HG03439 (cell line): ENCODE data around the gene ERC1.

ENCODE experiments used
- ATAC-seq: cut with Tn5 transposase; IDR thresholded peaks from one replicate; pipeline ENCODE4 v1.9.1; 2021; ENCODE audit warnings: mild to moderate bottlenecking, moderate library complexity; ENCODE audit not compliant: unreplicated experiment

ERC1 gene

DNA sequence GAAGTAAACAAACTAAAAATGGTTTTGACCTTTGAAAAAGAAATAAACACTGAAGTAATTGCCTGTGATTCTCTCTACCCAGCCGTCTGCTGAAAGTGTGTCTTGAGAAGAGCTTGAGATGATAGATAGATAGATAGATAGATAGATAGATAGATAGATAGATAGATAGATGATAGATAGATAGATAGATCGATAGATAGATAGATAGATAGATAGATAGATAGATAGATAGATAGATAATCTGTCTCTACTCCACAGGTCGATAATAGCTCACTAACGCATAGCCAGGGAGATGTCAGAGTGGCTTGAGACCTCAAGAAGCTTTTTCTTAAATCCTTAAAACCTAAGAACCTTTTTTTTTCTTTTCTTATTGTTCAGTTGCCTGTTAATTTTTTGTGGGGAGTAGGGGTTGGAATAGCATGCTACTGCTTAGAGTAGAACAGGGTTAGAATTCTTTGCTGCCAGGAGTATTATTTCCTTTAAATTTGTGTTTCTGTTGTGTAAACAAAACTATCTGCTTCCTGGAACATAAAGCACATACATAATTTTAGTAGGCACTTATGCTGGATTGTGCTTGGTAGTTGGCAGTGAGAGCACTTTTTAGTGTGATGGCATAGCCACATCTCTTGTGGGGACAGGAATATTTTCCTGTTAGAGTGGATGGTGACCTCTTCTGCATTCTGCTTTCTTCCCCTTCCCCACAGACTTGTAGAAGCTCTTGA lies 433.8 kb downstream of the ERC1 start:
- ATAC-seq: no peak

DNA sequence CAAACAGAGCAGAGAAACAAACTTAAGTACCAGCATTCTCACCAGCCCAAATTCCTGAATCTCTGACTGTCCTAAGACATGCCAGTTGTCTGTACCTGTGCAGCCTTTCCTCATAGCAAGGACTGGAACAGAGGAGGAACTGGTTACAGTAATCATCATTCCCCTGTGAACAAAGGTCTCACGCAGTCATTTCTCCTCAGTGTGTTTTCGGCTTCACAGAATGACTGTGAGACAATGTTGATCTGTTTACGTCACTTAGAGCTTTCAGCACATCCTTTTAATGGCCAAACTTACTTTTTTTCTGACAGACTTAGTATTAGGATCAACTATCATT lies 434.3 kb downstream of the ERC1 start:
- ATAC-seq: no peak

DNA sequence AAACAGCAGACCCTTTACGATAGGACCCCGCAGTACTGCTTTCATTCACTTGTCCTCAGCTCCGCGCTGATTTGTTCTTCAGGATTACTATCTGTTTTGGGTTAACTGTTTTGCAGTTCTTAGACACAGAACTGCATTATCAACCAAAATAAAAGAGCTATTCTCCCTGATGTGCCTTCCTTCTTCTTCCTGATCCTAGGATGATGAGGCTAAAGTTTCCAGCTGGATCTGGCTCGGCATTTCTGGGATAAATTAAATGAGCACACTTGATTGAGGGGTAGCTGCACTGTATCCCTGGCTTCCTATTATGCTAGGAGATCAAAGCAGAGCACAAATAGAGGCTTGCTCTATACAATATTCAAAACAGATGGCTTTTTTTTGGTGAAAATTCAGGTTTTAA lies 437.6 kb downstream of the ERC1 start:
- ATAC-seq: no peak

DNA sequence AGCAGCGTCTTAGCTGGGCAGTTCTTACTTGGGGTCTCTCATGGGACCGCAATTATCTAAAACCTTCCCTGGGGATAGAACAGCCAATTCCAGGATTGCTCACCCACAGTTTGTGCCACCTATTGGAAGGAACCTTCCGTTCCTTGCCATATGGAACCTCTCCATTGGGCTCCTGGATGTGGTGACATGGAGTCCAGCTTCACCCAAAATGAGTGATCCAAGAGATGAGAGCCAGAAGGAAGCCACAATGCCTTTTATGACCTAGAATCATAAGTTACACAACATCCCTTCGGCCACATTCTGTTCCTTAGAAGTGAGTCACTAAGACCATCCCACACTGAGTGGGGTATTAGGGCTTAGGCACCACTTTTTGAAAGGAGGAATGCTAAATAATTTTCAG lies 439.0 kb downstream of the ERC1 start:
- no peak for ATAC-seq

DNA sequence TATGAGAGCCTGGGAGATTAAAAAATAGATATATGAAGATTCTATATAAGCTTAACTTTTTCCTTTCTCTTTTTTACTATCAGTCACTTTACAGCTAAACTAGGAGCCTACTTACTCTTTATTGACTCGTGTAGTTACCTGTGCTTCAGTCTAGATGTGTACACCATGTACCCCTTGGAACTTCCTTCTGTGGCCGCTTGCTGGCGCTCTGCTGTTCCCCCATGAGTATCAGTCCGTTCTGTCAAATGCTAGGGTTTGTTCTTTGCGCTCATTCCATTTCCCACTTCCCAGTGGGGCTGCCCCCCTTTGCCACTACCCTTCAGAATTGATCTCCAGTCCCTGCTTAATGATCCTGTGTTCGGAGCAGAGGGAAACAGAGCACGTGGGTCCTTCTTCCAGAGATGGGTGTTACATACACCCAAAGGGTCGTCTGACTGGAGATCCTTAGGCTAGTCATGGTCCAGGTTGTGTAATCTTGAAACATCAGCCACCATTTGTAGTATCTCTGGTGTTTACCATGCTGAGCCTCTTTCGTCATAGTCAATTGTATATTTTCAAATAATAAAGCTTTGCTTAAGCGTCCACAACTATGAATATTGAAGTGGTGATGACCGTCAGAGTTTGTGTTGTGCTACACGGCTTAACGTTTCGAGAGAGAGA lies 443.4 kb downstream of the ERC1 start:
- no peak for ATAC-seq

DNA sequence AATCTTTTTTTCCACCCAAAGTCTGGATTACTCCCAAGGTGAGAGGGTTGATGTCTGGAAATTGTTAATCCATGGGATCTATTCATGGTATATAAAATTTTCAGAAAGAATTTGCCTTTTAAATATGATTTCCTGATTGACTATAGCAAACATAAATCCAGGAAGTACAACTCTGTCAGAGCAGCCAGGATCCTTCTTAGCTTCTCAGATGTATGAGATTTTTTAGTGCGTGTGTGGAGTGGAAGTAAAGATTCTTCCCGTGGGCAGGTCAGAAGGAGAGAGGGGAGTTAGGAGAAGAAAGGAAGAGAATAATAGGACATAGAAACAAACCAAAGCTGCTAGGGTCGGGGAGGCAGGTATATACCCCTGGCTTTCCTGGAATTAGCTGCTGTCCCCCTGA lies 444.0 kb downstream of the ERC1 start:
- ATAC-seq: no peak

DNA sequence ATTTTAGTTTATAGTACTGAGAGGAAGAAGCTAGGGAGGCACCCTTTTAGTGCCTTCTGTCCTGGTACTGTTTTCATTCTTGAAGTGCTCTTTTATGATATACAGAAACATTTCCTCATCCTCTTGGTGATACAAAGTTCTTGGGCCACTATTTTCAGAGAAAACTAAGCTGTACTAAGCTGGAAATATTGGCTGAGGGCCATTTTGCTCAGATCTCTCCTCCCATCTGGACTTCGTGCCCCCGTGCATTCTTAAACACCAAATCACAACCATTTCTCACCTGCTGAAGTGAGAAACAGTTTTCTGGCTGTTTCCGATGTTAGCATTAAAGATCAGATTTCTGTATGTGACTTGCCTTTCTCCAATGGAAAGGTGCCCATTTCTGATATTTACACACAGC lies 444.4 kb downstream of the ERC1 start:
- ATAC-seq: no peak

DNA sequence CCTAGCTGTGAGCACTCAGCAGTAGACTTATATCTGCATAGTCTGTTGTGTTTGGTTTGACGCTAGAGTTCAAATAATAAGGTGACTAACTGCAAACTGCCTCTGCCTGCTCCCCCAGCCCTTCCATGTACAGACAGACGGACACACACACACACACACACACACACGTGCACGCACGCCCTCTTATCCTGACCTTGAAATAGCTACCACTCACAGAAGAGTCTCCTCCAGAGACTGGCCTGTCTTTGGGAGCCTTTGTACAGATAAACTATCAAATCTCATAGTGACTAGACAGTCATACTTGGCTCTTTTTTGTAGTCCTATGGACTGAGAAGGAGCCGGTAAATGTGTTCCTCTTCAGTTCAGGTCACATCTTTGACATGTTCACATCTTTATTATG lies 445.0 kb downstream of the ERC1 start:
- ATAC-seq: no peak

DNA sequence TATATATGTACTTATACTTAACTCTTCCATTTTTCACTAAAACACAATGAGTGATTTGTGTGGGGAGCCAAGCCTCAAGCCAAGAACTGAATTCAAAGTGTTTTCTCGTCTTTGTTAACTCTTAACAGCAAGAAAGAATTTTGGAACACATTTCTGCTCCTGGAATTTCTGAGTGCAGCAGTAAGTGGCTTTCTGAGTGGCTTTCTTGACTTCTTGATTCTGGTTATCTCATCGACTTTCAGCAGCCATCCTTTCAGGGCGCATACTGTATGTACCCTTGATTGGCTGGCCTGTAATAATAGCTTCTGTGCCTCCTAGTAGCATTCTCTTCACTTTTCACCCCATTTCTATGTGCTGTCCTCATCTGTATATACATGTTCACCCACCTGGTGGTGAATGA lies 446.0 kb downstream of the ERC1 start:
- ATAC-seq: no peak

DNA sequence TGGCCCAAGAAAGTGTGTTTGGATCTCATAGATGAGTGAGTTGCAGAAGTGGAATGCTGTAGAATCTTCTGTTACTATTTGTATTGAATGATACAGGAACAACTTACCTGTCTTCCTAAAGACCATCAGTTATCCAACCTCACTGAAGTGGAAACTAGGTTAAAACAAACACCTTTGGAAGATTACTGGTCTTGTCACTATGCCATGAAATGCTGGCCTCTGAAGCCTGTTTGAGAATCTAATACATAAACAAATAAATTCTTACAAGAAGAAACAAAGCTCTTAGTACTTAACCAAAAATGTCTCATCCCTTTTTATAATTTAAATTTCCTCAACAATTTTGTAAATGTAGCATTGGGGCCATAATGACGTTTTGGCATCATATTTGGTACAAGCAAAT lies 448.2 kb downstream of the ERC1 start:
- no peak for ATAC-seq

DNA sequence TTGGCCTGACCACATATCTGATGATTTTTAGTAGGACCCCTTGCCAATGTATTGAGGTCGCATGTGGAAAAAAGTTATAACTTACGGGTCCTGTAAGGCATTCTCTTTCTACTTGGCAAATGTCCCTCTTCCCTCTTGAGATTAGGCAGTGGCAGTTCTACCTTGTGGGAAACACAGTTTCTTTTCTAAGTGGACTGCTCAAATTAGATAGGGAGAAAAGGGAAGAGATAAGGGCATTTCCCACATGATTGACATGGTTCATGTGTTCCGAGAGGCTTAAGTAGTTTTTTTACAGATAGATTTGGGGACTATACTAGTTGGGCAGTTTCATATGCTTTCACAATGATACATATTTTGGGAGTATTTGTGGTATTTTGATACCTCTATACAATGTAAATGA lies 448.7 kb downstream of the ERC1 start:
- no peak for ATAC-seq

DNA sequence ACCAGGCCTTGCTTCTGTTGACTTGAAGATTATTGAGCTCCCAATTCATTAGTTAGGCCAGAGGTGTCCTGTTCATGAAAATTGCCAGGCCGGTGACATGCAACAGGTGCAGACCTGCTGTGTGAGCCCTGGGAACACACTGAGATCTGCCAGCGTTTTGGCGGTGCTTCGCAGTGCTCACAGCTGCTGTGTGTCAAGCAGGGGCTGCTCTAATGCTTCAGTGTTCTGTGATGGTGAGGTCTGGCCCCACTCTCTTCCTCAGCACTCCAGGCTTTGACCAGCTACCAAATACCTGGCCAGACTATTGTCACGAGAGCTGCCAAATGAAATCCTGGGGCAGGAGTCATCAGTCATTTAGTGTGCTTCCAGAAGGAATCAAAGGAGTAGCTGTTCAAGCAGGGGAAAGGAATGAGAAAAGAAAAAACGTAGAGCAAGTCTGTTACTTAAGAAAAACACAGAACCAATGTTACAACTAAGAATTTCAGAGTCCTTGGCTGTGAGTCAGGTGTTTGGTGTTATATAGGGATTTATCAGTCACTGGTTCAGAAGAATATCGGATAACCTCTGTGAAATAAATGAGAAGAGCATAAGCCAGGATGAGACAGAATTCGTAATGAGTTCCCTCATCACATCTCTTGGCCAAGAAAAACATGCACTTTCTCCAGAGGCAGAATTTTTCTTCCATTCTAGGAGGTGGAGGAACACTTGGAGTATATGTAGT lies 452.6 kb downstream of the ERC1 start:
- ATAC-seq: no peak

DNA sequence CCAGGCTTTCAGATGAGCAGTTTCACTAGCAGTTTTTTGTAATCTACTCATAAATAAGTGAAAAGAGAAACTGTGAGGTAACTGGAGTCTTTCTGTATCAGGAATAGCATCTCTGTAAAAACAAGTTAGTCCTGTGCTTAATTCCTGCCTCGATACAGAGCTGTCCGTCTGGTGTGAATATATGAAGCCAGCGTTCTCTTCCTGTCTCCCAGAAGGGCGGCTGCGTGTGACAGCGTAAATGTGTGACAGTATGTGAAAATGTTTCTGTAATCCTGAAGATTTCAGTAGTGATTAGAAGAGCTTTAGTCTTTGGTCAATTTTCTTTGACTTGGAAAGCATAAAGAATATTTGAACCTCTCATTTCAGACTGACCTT lies 453.1 kb downstream of the ERC1 start:
- no peak for ATAC-seq

DNA sequence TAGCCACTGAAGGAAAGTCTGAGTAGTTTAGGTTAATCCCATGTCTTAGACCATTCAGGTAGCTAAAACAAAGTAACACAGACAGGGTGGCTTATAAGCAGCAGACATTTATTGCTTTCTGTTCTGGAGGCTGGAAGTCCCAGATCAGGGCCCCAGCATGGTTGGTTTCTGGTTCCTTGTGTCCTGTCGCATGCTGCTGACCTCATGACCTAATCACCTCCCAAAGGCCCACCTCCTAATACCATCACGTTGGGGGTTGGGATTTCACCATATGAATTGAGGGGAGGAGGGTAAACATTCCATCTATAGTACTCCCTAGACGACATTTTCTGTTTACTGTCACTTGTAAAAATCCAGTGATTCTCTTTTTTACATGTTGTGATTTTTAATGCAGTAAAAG lies 454.8 kb downstream of the ERC1 start:
- no peak for ATAC-seq

DNA sequence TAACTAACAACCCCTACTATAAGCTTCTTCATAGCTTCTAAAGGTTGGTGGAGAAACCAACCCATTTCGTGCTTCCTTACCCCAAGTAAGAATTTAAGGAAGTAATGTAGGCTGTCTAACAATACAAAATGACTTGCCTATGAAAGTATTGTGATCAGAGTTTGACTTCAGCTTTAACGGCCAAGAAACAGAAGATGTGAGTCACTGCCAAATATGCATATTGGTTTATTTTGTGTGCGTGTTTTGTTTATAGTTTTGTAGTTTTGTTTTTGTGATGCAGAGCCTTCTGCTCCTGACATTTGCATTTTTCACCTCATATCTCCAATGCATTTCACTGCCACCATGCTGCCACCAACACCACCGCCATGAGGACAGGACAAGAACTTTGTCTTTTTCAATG lies 457.3 kb downstream of the ERC1 start:
- no peak for ATAC-seq

DNA sequence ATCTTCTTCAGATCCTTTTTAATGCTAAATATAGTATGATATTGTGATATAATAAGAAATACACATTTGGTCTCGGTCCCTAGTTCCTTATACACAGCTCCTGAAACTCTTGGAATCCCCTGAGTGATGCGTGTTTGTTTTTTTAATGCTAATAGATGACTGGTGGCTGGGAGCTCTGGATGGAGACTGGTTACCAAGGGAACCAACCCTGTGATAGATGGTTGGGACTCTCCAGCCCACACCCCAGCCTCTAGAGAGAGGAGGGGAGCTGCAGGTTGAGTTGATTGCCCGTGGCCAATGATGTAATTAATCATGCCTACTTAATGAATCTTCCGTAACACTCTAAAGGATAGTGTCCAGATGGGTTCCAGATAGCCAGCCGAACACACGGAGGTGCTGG lies 462.8 kb downstream of the ERC1 start:
- ATAC-seq: no peak

DNA sequence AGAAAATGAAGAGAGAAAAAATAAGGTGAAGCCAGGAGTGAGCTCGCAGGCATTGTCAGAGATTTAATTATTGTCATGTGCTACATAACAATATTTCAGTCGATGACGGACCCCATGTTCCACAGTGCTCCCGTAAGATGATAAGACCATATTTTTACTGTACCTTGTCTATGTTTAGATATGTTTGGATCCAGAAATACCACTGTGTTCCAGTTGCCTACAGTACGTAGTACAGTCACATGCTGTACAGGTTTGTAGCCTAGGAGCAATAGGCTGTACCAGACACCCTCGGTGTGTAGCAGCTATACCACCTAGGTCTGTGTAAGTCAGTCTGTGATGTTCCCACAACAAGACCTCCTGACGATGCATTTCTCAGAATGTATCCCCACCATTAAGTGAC lies 465.9 kb downstream of the ERC1 start:
- no peak for ATAC-seq

DNA sequence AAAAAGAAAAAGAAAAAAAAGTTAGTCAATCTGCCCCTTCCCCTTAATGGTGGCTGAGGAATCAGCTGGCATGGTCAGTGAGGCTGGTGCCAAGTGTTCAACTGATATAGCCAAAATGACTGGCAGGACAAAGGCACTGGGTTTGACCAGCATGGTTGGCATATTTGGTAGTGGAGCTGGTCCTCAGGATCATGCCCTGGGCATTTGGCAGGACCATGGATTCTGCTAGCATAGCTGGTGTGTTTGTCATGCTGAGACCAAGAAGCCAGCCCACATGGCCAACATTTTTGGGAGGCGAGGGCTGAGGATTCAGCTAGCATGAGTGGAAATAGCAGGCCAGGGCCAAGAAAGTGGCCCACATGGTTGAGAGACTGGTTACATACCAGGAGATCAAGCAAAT lies 466.9 kb downstream of the ERC1 start:
- no peak for ATAC-seq

DNA sequence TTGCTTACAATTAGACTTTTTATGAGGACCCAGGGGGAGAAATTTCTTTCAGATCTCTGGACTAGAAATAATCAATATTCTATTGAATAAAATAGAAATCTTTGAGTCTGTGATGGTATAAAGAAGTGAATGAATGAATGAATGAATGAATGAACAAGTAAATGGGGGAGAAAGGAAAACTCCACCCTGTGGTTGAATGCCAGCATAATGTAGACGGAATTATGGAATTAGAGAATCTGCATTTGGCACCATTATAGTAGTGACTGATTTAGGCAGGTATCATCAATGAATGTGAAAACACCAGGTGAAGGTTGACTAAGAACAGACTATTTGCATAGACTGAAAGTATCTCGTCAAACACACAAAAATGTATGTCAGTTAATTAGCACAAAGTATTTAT lies 468.3 kb downstream of the ERC1 start:
- no peak for ATAC-seq

DNA sequence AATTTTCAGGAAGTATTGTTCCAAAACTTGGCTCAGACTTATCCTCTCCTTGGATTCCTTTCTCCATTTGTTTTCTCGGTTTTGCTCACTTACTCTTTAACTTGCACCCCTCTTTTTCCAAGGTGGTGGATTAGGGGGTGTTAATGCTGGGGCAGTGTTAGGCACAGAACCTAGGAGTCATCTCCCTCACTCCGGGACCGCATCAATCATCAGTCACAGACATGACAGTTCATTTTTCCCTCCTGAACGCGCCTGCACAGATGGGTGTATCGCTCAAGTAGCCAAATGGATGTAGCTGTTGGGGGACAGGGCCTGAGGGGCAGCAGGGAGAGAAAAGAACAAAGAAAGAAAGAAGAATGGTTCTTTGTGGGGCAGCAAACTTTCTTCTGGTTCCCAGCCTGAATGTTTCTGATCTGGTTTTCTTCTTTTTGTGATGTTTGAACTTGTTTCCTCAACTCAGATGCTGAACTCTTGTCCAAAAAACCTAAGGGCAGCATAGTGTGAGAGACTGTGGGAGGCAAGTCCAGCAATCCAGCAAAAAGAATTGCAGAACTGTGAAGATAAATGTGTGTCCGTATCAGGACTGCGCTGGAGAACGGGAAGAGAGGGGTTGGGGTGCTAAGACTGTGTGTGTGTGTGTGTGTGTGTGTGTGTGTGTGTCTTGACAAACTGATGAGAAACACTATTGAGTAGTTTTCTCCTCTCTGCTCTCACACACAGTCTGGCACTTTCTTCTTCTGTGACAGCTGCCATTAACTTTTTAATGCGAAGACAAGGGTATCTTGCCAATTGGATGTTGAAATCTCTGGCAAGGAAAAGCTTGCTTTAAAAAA lies 472.3 kb downstream of the ERC1 start:
- ATAC-seq: no peak

DNA sequence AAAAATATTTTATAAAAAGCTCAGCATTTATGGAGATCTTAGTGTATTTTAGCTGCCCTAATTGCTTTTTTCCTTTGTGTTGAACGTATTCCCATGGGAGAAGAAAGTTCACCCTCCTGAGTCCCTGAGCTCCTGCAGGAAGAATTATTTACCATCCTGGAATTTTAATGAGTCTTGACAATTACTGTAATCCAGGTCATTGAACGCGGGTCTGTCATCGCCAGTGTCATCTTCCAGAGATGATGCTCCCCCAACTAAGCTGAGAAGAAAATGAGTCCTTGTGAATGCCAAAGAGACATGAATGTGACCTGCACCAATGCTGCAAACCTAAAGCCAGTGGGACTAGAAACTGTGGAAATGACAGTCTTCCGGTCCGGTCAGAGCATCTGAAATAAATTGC lies 473.9 kb downstream of the ERC1 start:
- ATAC-seq: no peak

DNA sequence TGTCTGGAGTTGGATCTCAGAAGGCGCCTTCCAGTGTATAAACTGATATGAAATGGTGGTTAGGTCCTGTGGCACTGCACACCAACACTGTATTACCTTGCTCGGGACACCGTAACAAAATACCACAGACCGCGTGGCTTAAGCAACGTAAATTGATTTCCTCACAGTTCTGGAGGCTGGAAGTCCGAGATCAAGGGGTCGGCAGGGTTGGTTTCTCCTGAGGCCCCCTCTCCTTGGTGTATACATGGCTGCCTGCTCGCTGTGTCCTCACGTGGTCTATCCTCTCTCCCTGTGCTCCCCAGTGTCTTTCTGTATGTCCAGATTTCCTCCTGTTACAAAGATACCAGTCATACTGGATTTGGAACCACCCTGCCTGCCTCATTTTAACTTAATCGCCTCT lies 475.0 kb downstream of the ERC1 start:
- ATAC-seq: no peak
